H9 (cell line): ENCODE results near the gene DHCR7. TPM values are rescaled to one million over a fixed set of nuclear protein-coding genes. Genes with fewer than 3 reads are reported as not detected.

Experiments used
- DNase-seq: peaks from one replicate; pipeline ENCODE4 v3.0.0-alpha.2; 2017
- H2AFZ ChIP-seq: one replicate; pipeline ENCODE4 v1.6.1; 2013; ENCODE audit warnings: mild to moderate bottlenecking, low read length, control low read depth, moderate library complexity
- H2AK5ac ChIP-seq: 2 replicates; pipeline ENCODE4 v1.6.1; 2013; ENCODE audit warnings: low read length, control low read depth, mixed read lengths; ENCODE audit not compliant: insufficient read length
- H2BK120ac ChIP-seq: one replicate; pipeline ENCODE4 v1.6.1; 2013; ENCODE audit warnings: low read depth, mild to moderate bottlenecking, low read length, control low read depth, inconsistent platforms; ENCODE audit not compliant: poor library complexity, severe bottlenecking
- H2BK12ac ChIP-seq: 2 replicates; pipeline ENCODE4 v1.6.1; 2013; ENCODE audit warnings: low read length, control low read depth, mixed read lengths, low read depth; ENCODE audit not compliant: insufficient read length
- H2BK15ac ChIP-seq: 2 replicates; pipeline ENCODE4 v1.6.1; 2013; ENCODE audit warnings: low read depth, low read length, control low read depth
- H2BK20ac ChIP-seq: one replicate; pipeline ENCODE4 v1.6.1; 2013; ENCODE audit warnings: low read depth, mild to moderate bottlenecking, low read length, control low read depth, inconsistent platforms; ENCODE audit not compliant: poor library complexity, severe bottlenecking
- H2BK5ac ChIP-seq: 2 replicates; pipeline ENCODE4 v1.6.1; 2013; ENCODE audit warnings: low read length, control low read depth, mixed read lengths; ENCODE audit not compliant: insufficient read length
- H3K14ac ChIP-seq: 2 replicates; pipeline ENCODE4 v1.6.1; 2013; ENCODE audit warnings: low read length, control low read depth; ENCODE audit not compliant: insufficient read depth
- H3K18ac ChIP-seq: 2 replicates; pipeline ENCODE4 v1.6.1; 2013; ENCODE audit warnings: low read depth, mild to moderate bottlenecking, mixed read lengths, low read length, control low read depth; ENCODE audit not compliant: insufficient read length
- H3K23ac ChIP-seq: 2 replicates; pipeline ENCODE4 v1.6.1; 2013; ENCODE audit warnings: low read length, control low read depth, mixed read lengths, low read depth; ENCODE audit not compliant: insufficient read length
- H3K23me2 ChIP-seq: 2 replicates; pipeline ENCODE4 v1.6.1; 2013; ENCODE audit warnings: low read depth, mild to moderate bottlenecking, mixed read lengths, low read length, control low read depth; ENCODE audit not compliant: insufficient read length, poor library complexity, severe bottlenecking
- H3K27ac ChIP-seq: 2 replicates; pipeline ENCODE4 v1.5.1; 2013; ENCODE audit warnings: low read length, control low read depth, mixed read lengths, low read depth; ENCODE audit not compliant: insufficient read length
- H3K27me3 ChIP-seq: 2 replicates; pipeline ENCODE4 v1.6.1; 2013; ENCODE audit warnings: low read length, control low read depth, inconsistent platforms; ENCODE audit not compliant: insufficient read depth
- H3K4ac ChIP-seq: 2 replicates; pipeline ENCODE4 v1.6.1; 2013; ENCODE audit warnings: low read depth, mild to moderate bottlenecking, control low read depth, inconsistent platforms, low read length, moderate library complexity
- H3K4me1 ChIP-seq: 2 replicates; pipeline ENCODE4 v1.6.1; 2013; ENCODE audit warnings: low read length, control low read depth, inconsistent platforms; ENCODE audit not compliant: insufficient read depth
- H3K4me2 ChIP-seq: 2 replicates; pipeline ENCODE4 v1.6.1; 2013; ENCODE audit warnings: low read length, control low read depth, mixed read lengths; ENCODE audit not compliant: insufficient read length, insufficient read depth
- H3K56ac ChIP-seq: 2 replicates; pipeline ENCODE4 v1.6.1; 2013; ENCODE audit warnings: low read depth, mild to moderate bottlenecking, mixed read lengths, low read length, control low read depth; ENCODE audit not compliant: insufficient read length
- H3K79me1 ChIP-seq: 2 replicates; pipeline ENCODE4 v1.6.1; 2013; ENCODE audit warnings: low read depth, mild to moderate bottlenecking, moderate library complexity, low read length, control low read depth, inconsistent platforms; ENCODE audit not compliant: insufficient read depth, poor library complexity, severe bottlenecking
- H3K79me2 ChIP-seq: 2 replicates; pipeline ENCODE4 v1.6.1; 2013; ENCODE audit warnings: low read length, control low read depth, inconsistent platforms; ENCODE audit not compliant: insufficient read depth
- H3K9ac ChIP-seq: 2 replicates; pipeline ENCODE4 v1.6.1; 2013; ENCODE audit warnings: low read length, control low read depth, mixed read lengths; ENCODE audit not compliant: insufficient read length; ENCODE audit errors: extremely low read depth
- H3K9me3 ChIP-seq: one replicate; pipeline ENCODE4 v1.6.1; 2013; ENCODE audit warnings: low read depth, low read length, inconsistent platforms; ENCODE audit not compliant: control insufficient read depth
- H3T11ph ChIP-seq: one replicate; pipeline ENCODE4 v1.6.1; 2013; ENCODE audit warnings: mild to moderate bottlenecking, low read length, control low read depth, inconsistent platforms
- H4K20me1 ChIP-seq: one replicate; pipeline ENCODE4 v1.6.1; 2013; ENCODE audit not compliant: control insufficient read depth, insufficient read length, insufficient read depth
- H4K5ac ChIP-seq: 2 replicates; pipeline ENCODE4 v1.6.1; 2013; ENCODE audit warnings: low read depth, mild to moderate bottlenecking, mixed read lengths, low read length, control low read depth; ENCODE audit not compliant: insufficient read length
- H4K8ac ChIP-seq: replicated peaks from 2 replicates; pipeline ENCODE4 v1.6.1; 2013; ENCODE audit warnings: low read length, control low read depth, mixed read lengths, low read depth; ENCODE audit not compliant: insufficient read length
- H4K91ac ChIP-seq: 2 replicates; pipeline ENCODE4 v1.6.1; 2013; ENCODE audit warnings: low read depth, mild to moderate bottlenecking, moderate library complexity, mixed read lengths, low read length, control low read depth; ENCODE audit not compliant: insufficient read length
- H3K27ac Mint-ChIP-seq, 3 experiments: 2 replicates in 2 of 3; 3 replicates in 1 of 3; pipeline ENCODE4 v1.8.0; 2020 to 2021; ENCODE audit warnings: mixed read lengths in 3 of 3, mild to moderate bottlenecking in 1 of 3, moderate library complexity in 1 of 3
- H3K27me3 Mint-ChIP-seq: 2 replicates; pipeline ENCODE4 v1.8.0; 2021; ENCODE audit warnings: low read depth, mild to moderate bottlenecking, moderate library complexity, mixed read lengths
- H3K36me3 Mint-ChIP-seq, 3 experiments: 2 replicates in 2 of 3; 3 replicates in 1 of 3; pipeline ENCODE4 v1.8.0; 2020 to 2021; ENCODE audit warnings: low read depth in 3 of 3, mixed read lengths in 3 of 3; ENCODE audit not compliant: insufficient read depth in 1 of 3
- H3K4me1 Mint-ChIP-seq, 2 experiments: 2 replicates each; pipeline ENCODE4 v1.8.0; 2020; ENCODE audit warnings: mixed read lengths in 2 of 2
- H3K4me3 Mint-ChIP-seq, 2 experiments: 2 replicates in 1 of 2; 3 replicates in 1 of 2; pipeline ENCODE4 v1.8.0; 2020 to 2021; ENCODE audit warnings: mild to moderate bottlenecking in 2 of 2, mixed read lengths in 2 of 2, moderate library complexity in 1 of 2
- H3K9me3 Mint-ChIP-seq, 2 experiments: 2 replicates in 1 of 2; 3 replicates in 1 of 2; pipeline ENCODE4 v1.8.0; 2020; ENCODE audit warnings: mild to moderate bottlenecking in 2 of 2, mixed read lengths in 2 of 2, moderate library complexity in 1 of 2
- WGBS: extraction: QIAGEN DNeasy Blood & Tissue Kit; methylation state at CpG from one replicate; pipeline ENCODE4 v1.1.7; 2013; ENCODE audit warnings: missing lambda C conversion rate, low lambda C conversion rate, mixed read lengths; ENCODE audit not compliant: insufficient read length; ENCODE audit errors: extremely low coverage; 5-methylcytosine and 5-hydroxymethylcytosine counted together
- total RNA-seq: library from RNA; stranded (reverse); gene quantifications from 2 replicates; pipeline ENCODE4 v1.2.1, GENCODE V29; 2021
- TF ChIP-seq, protein P1 (sequence below): fragments of 200-600 bp; sonication (generic); conservative IDR thresholded peaks from 3 replicates; pipeline ENCODE4 v1.8.0; 2021; ENCODE audit warnings: antibody characterized with exemption, mild to moderate bottlenecking

Gene DHCR7
- total RNA-seq, 1 experiment from 2014 or later, result 124 TPM

- no peaks in the 10 kb centered on the region for H4K20me1 ChIP-seq
- peak overlapping the region; percentile 87 to 95 (median 88); a peak in 6 of 7 replicates for H3K27ac Mint-ChIP-seq
- H2AFZ ChIP-seq, result no peak overlapping the region
- no peaks in the 10 kb centered on the region for H3K9me3 ChIP-seq
- H3K56ac ChIP-seq, result no peak overlapping the region
- TF ChIP-seq, protein P1, sequence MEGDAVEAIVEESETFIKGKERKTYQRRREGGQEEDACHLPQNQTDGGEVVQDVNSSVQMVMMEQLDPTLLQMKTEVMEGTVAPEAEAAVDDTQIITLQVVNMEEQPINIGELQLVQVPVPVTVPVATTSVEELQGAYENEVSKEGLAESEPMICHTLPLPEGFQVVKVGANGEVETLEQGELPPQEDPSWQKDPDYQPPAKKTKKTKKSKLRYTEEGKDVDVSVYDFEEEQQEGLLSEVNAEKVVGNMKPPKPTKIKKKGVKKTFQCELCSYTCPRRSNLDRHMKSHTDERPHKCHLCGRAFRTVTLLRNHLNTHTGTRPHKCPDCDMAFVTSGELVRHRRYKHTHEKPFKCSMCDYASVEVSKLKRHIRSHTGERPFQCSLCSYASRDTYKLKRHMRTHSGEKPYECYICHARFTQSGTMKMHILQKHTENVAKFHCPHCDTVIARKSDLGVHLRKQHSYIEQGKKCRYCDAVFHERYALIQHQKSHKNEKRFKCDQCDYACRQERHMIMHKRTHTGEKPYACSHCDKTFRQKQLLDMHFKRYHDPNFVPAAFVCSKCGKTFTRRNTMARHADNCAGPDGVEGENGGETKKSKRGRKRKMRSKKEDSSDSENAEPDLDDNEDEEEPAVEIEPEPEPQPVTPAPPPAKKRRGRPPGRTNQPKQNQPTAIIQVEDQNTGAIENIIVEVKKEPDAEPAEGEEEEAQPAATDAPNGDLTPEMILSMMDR, result no peak
- peak overlapping the region; percentile 66 for H3K18ac ChIP-seq
- no peak overlapping the region for H2BK120ac ChIP-seq
- H3K14ac ChIP-seq, result peak overlapping the region; percentile 73; the same call in 1 of the 2 replicates
- no peaks in the 10 kb centered on the region for H3K27me3 ChIP-seq
- no peak overlapping the region for H4K91ac ChIP-seq
- H3K9me3 Mint-ChIP-seq, result peaks cover 3 to 4% of the 10 kb centered on the region in 2 experiments; a peak in 2 of 5 replicates
- H3K36me3 Mint-ChIP-seq, result peaks cover 37 to 49% (median 42%) of the 10 kb centered on the region in 3 experiments
- peak overlapping the region; percentile 53 for H3K9ac ChIP-seq
- peak overlapping the region; percentile 95 for H3K4me3 Mint-ChIP-seq
- no peak overlapping the region for H3K4ac ChIP-seq
- no peak overlapping the region for H4K8ac ChIP-seq
- H3K27ac ChIP-seq, result no peak overlapping the region
- no peak overlapping the region for H4K5ac ChIP-seq
- H3K4me1 Mint-ChIP-seq, result peaks cover 43 to 49% of the 10 kb centered on the region in 2 experiments
- H3K23me2 ChIP-seq, result peaks cover 19% of the 10 kb centered on the region
- no peak overlapping the region for H2BK12ac ChIP-seq
- H3T11ph ChIP-seq, result no peak overlapping the region
- no peak overlapping the region for H3K23ac ChIP-seq
- H2BK15ac ChIP-seq, result no peak overlapping the region
- H3K27me3 Mint-ChIP-seq, result no peaks in the 10 kb centered on the region
- no peak for DNase-seq
- no peak overlapping the region for H2BK20ac ChIP-seq
- peak overlapping the region; percentile 97 for H3K4me2 ChIP-seq
- no peak overlapping the region for H2BK5ac ChIP-seq
- WGBS, result no CpG with 5 or more reads among the region's 31 CpGs
- H3K4me1 ChIP-seq, result peaks cover 2% of the 10 kb centered on the region; the same call in 1 of the 2 replicates
- peaks cover 12% of the 10 kb centered on the region for H3K79me1 ChIP-seq
- H3K79me2 ChIP-seq, result peaks cover 10% of the 10 kb centered on the region; the same call in 1 of the 2 replicates
- H2AK5ac ChIP-seq, result no peak overlapping the region
Measured at GRCh38 chr11:71447791-71448256, 369 bp downstream of the DHCR7 start.
